Endodermal cell (in vitro differentiated cells): ENCODE results near the gene OR4S2. TPM values are rescaled to one million over a fixed set of nuclear protein-coding genes. Genes with fewer than 3 reads are reported as not detected.

ENCODE experiments used
- DNase-seq: peaks from one replicate; pipeline ENCODE4 v3.0.0-alpha.2; 2017
- H3K27ac ChIP-seq: 2 replicates; pipeline ENCODE4 v1.5.1; 2013; ENCODE audit warnings: mild to moderate bottlenecking, low read depth, low read length, moderate library complexity
- H3K27me3 ChIP-seq: 2 replicates; pipeline ENCODE4 v1.6.1; 2013; ENCODE audit warnings: mild to moderate bottlenecking, low read length, moderate library complexity; ENCODE audit not compliant: insufficient read depth, control insufficient read depth, poor library complexity, severe bottlenecking
- H3K36me3 ChIP-seq: 2 replicates; pipeline ENCODE4 v1.7.0; 2013; ENCODE audit warnings: mild to moderate bottlenecking, low read length, moderate library complexity; ENCODE audit not compliant: control insufficient read depth, insufficient read depth
- H3K4me1 ChIP-seq: one replicate; pipeline ENCODE4 v1.7.0; 2013; ENCODE audit warnings: low read length; ENCODE audit not compliant: control insufficient read depth, insufficient read depth
- H3K4me3 ChIP-seq: 2 replicates; pipeline ENCODE4 v1.5.1; 2013; ENCODE audit warnings: mild to moderate bottlenecking, low read length, moderate library complexity
- H3K9ac ChIP-seq: 2 replicates; pipeline ENCODE4 v1.6.1; 2013; ENCODE audit warnings: mild to moderate bottlenecking, low read length, moderate library complexity; ENCODE audit not compliant: poor library complexity, severe bottlenecking; ENCODE audit errors: extremely low read depth
- H3K9me3 ChIP-seq: 2 replicates; pipeline ENCODE4 v1.6.1; 2013; ENCODE audit warnings: mild to moderate bottlenecking, low read length, moderate library complexity; ENCODE audit not compliant: control insufficient read depth
- H3K27ac Mint-ChIP-seq: 2 replicates; pipeline ENCODE4 v1.8.0; 2020; ENCODE audit warnings: mixed read lengths
- H3K27me3 Mint-ChIP-seq: 2 replicates; pipeline ENCODE4 v1.8.0; 2021; ENCODE audit warnings: mild to moderate bottlenecking, mixed read lengths; ENCODE audit not compliant: insufficient read depth
- H3K36me3 Mint-ChIP-seq: 2 replicates; pipeline ENCODE4 v1.8.0; 2020; ENCODE audit warnings: low read depth, mixed read lengths
- H3K4me1 Mint-ChIP-seq: 2 replicates; pipeline ENCODE4 v1.8.0; 2020; ENCODE audit warnings: mixed read lengths
- H3K4me3 Mint-ChIP-seq: 2 replicates; pipeline ENCODE4 v1.8.0; 2020; ENCODE audit warnings: mild to moderate bottlenecking, moderate library complexity, mixed read lengths
- H3K9me3 Mint-ChIP-seq: 2 replicates; pipeline ENCODE4 v1.8.0; 2020; ENCODE audit warnings: mild to moderate bottlenecking, mixed read lengths
- CTCF ChIP-seq: fragments of 200-600 bp; sonication (generic); conservative IDR thresholded peaks from 2 replicates; pipeline ENCODE4 v1.5.0; 2021; ENCODE audit warnings: antibody characterized with exemption, mild to moderate bottlenecking
- WGBS, 2 experiments: methylation state at CpG; one replicate each; pipeline versions ENCODE4 v1.1.5 to v1.1.7; 2013; ENCODE audit warnings: missing lambda C conversion rate in 2 of 2, mixed read lengths in 1 of 2; ENCODE audit not compliant: insufficient coverage in 1 of 2, insufficient read length in 1 of 2; 5-methylcytosine and 5-hydroxymethylcytosine counted together
- total RNA-seq, 2 donors: library from RNA; stranded (reverse); fragmentation: NEBNext Ultra II Directional in 1 of 2; extraction: Animal tissue kit (Norgen Biotek cat#: 25700) in 1 of 2; gene quantifications; 2 replicates in 1 of 2; 3 replicates in 1 of 2; pipeline ENCODE4 v1.2.1, GENCODE V29; 2021

OR4S2 gene
- total RNA-seq, 2 donors from 2014 or later: not detected

- no peaks in the 10 kb centered on the region for H3K36me3 ChIP-seq
- no peak for DNase-seq
- H3K27me3 ChIP-seq: no peaks in the 10 kb centered on the region
- H3K4me3 Mint-ChIP-seq: no peak overlapping the region
- H3K4me3 ChIP-seq: no peak overlapping the region
- no peak overlapping the region for H3K9ac ChIP-seq
- no peak for TF ChIP-seq CTCF
- H3K27ac Mint-ChIP-seq: no peak overlapping the region
- H3K9me3 ChIP-seq: peaks cover 38% of the 10 kb centered on the region
- H3K27ac ChIP-seq: no peak overlapping the region
- no peaks in the 10 kb centered on the region for H3K27me3 Mint-ChIP-seq
- H3K36me3 Mint-ChIP-seq: no peaks in the 10 kb centered on the region
- peaks cover 50% of the 10 kb centered on the region for H3K9me3 Mint-ChIP-seq
- 87% methylated on average over 2 of the region's 2 CpGs; no CpG with 5 or more reads in 1 of the 2 experiments for WGBS, 2 experiments
- H3K4me1 Mint-ChIP-seq: no peaks in the 10 kb centered on the region
- H3K4me1 ChIP-seq: no peaks in the 10 kb centered on the region
Observed at GRCh38 chr11:55658031-55658573, 10.0 kb downstream of the OR4S2 start.

- no peak for TF ChIP-seq CTCF
- Histone ChIP-seq H3K4me3 (no peak overlapping the region), H3K27me3 (no peaks in the 10 kb centered on the region), H3K36me3 (no peaks in the 10 kb centered on the region), H3K9ac (no peak overlapping the region), H3K4me1 (no peaks in the 10 kb centered on the region), H3K9me3 (peaks cover 43% of the 10 kb centered on the region), H3K27ac (no peak overlapping the region)
- Mint-ChIP-seq H3K27ac (no peak overlapping the region), H3K36me3 (no peaks in the 10 kb centered on the region), H3K9me3 (peaks cover 50% of the 10 kb centered on the region), H3K4me1 (no peaks in the 10 kb centered on the region), H3K27me3 (no peaks in the 10 kb centered on the region), H3K4me3 (no peak overlapping the region)
- no peak for DNase-seq
- WGBS, 2 experiments: 31% methylated on average over 1 of the region's 1 CpG; no CpG with 5 or more reads in 1 of the 2 experiments
Observed at GRCh38 chr11:55658608-55659007, 10.5 kb downstream of the OR4S2 start.

- H3K4me3 Mint-ChIP-seq: no peak within 1 kb of the TSS
- no peaks in the 10 kb centered on the region for H3K36me3 ChIP-seq
- H3K9me3 ChIP-seq: peaks cover 59% of the 10 kb centered on the region
- no peaks in the 10 kb centered on the region for H3K27me3 ChIP-seq
- WGBS, 2 experiments: 63% methylated on average over 1 of the region's 1 CpG; no CpG with 5 or more reads in 1 of the 2 experiments
- no peak within 1 kb of the TSS for H3K27ac Mint-ChIP-seq
- no peaks in the 10 kb centered on the region for H3K4me1 ChIP-seq
- no peaks in the 10 kb centered on the region for H3K36me3 Mint-ChIP-seq
- DNase-seq: no peak
- H3K27ac ChIP-seq: no peak within 1 kb of the TSS
- H3K9me3 Mint-ChIP-seq: peaks cover 64% of the 10 kb centered on the region
- no peak for TF ChIP-seq CTCF
- H3K4me3 ChIP-seq: no peak within 1 kb of the TSS
- no peaks in the 10 kb centered on the region for H3K27me3 Mint-ChIP-seq
- no peaks in the 10 kb centered on the region for H3K4me1 Mint-ChIP-seq
- H3K9ac ChIP-seq: no peak within 1 kb of the TSS
Observed at GRCh38 chr11:55661901-55662300, 13.8 kb downstream of the OR4S2 start, which contains the start of gene OR4C6. Gene OR4C6 (plus strand): TSS chr11:55662201. CDS start chr11:55665167, 2,966 bp downstream.
